Measurements from ENCODE around the gene HMCN2. TPM values are rescaled to one million over a fixed set of nuclear protein-coding genes. Genes with fewer than 3 reads are reported as not detected.
"Not testable (repeated sequence)": the region's sequence is repeated elsewhere in the genome, so short reads cannot be mapped to it uniquely, and the experiment has no call there.

Gene HMCN2
- total RNA-seq, 1 donor from 2014 or later: not detected

DNA sequence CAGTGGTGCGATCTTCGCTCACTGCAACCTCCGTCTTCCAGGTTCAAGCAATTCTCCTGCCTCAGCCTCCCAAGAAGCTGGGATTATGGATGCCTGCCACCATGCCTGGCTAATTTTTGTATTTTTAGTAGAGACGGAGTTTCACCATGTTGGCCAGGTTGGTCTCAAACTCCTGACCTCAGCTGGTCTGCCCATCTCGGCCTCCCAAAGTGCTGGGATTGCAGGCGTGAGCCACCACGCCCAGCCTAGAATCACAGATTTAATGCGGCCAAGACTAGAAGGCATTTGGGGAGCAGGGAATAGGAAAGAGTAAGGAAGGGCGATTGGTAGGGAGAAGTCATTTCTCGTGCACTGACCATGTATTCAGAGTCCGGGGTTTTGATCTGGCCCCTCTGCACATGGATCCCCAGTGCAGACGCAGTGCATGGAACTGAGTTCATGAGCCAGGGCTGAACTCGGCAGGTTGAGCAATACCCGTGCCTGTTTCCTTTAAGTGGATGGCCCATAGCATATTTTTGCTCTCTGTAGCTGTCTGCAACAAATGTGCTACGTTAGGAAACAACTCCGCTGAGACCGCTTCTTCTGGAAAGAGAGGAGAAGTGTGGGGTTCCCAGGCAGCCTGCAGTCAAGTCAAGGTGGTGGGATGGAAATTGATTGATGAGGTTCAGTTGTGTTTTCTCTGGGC, 3.4 kb upstream of the HMCN2 start:
- Mint-ChIP-seq H3K4me1 (ENCODE audit: low read depth) (no peaks in the 10 kb centered on the region), H3K27me3 (ENCODE audit: insufficient read depth) (peaks cover 54% of the 10 kb centered on the region), H3K4me3 (no peak overlapping the region), H3K9me3 (no peaks in the 10 kb centered on the region), H3K36me3 (ENCODE audit: low read depth) (no peaks in the 10 kb centered on the region), H3K27ac (no peak overlapping the region)
- no peak for DNase-seq (ENCODE audit: low spot score)
- intact Hi-C loops (cut with micrococcal nuclease): no loop called here

DNA sequence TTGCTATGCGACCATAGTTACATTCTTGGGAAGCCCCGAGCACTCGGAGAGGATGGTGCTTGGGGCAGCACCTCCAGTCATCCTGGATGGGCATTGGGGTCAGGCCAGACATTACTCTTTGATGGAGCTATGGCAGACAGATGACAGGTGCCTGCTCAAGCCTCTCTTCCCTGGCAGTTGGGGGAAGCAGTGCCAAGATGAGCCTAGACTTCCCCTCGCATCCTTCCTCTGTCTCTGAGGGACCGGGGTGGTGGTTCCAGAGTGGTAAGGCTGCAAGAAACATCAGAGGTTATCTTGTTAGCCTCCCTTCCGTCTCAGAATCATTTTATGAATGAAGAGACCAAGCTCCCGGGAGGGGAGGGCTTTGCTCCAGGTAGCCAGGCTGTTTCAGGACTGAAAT, 2.8 kb upstream of the HMCN2 start:
- no peak overlapping the region for H3K27ac Mint-ChIP-seq
- intact Hi-C loops (cut with micrococcal nuclease): no loop called here
- peaks cover 57% of the 10 kb centered on the region for H3K27me3 Mint-ChIP-seq (ENCODE audit: insufficient read depth)
- DNase-seq (ENCODE audit: low spot score): no peak
- no peak overlapping the region for H3K4me3 Mint-ChIP-seq
- no peaks in the 10 kb centered on the region for H3K36me3 Mint-ChIP-seq (ENCODE audit: low read depth)
- no peaks in the 10 kb centered on the region for H3K9me3 Mint-ChIP-seq
- no peaks in the 10 kb centered on the region for H3K4me1 Mint-ChIP-seq (ENCODE audit: low read depth)

DNA sequence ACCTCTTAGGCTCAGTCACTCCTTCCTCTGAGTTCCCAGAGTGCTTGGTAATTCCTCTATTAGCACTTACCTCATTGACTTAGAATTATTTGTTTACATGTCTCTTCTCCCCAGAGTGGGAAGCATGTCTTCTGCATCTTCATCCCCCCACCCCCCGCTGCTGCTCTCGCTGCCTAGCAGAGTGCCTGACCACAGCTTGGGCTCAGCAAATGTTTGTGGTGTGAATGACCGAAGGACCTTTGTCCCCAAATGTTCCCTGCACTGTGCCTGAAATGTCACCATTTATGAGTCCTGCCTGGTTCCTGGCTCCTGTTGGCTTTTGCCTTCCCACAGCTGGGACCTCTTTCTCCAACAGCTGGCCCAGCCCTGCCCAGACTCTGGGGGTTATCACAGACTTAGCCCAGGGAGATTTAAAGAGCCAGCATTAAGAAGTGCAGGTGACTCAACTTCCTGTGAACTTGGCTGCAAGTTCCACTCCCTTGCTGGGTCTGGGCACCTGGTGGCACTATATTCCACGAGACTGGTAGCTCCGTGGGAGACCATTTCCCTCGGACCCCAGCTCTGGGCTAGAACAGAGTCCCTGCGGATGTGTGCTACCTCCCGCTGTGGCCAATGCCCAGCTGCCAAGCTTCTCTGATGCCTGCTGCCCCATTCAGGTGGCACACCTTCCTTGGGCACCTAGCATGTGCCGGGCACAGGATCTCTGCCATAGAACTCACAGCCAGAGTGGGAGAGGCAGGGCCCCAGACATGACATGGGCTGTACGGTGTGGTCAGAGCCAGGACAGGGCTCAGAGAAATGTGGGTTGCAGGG, 1.8 kb upstream of the HMCN2 start:
- intact Hi-C loops (cut with micrococcal nuclease): no loop called here
- peaks cover 59% of the 10 kb centered on the region for H3K27me3 Mint-ChIP-seq (ENCODE audit: insufficient read depth)

DNA sequence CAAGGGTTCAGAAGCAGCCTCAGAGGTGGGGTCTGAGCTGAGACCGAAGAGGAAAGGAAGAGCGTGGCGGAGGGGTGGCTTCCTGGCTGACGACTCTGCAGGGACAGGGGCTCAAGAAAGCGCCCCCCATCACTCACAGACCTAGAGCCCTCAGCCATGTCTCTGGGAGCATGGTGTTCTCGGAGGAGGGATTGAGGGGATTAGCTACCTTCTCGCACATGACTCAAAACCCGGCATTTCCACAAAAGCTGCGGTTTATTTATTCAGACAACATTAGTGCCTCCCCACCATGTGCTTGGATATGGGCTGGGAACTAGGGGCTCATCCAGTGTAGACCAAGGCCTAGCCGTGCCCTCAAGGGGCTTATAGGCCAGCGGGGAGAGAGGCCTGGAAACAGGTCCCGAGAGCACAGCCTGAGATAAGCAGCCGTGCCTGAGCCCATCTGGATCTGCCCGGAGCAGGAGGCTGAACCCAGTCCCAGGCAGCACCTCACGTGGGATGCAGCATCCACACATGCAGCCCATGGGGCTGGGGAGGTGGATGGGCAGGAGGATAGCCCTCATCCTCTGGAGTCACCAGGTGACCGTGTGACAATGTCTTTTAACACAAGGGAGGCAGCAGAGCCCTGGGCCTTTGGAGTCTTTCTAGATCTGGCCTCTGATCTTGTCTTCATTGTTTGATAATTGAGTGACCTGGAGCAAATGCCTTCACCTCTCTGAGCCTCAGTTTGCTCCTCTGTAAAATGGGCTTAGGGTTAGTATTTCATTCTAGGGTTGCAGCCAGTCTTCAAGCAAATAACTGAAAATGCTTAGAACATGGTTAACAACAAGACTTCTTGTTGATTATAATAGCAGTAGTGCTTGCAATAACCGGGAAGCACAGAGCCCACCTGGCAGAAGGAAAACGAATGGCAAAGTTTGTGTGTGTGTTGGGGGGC, 878 bp upstream of the HMCN2 start:
- H3K9me3 Mint-ChIP-seq: no peaks in the 10 kb centered on the region
- peaks cover 57% of the 10 kb centered on the region for H3K27me3 Mint-ChIP-seq (ENCODE audit: insufficient read depth)
- no peaks in the 10 kb centered on the region for H3K36me3 Mint-ChIP-seq (ENCODE audit: low read depth)
- DNase-seq (ENCODE audit: low spot score): no peak
- H3K27ac Mint-ChIP-seq: no peak overlapping the region
- H3K4me3 Mint-ChIP-seq: no peak overlapping the region
- H3K4me1 Mint-ChIP-seq (ENCODE audit: low read depth): no peaks in the 10 kb centered on the region
- intact Hi-C loops (cut with micrococcal nuclease): no loop called here

More for the DNA sequence above, 1.8 kb upstream of the HMCN2 start:
- no peak overlapping the region for H3K27ac Mint-ChIP-seq
- H3K4me3 Mint-ChIP-seq: no peak overlapping the region
- no peaks in the 10 kb centered on the region for H3K9me3 Mint-ChIP-seq
- H3K4me1 Mint-ChIP-seq (ENCODE audit: low read depth): no peaks in the 10 kb centered on the region
- no peak for DNase-seq (ENCODE audit: low spot score)
- H3K36me3 Mint-ChIP-seq (ENCODE audit: low read depth): no peaks in the 10 kb centered on the region

DNA sequence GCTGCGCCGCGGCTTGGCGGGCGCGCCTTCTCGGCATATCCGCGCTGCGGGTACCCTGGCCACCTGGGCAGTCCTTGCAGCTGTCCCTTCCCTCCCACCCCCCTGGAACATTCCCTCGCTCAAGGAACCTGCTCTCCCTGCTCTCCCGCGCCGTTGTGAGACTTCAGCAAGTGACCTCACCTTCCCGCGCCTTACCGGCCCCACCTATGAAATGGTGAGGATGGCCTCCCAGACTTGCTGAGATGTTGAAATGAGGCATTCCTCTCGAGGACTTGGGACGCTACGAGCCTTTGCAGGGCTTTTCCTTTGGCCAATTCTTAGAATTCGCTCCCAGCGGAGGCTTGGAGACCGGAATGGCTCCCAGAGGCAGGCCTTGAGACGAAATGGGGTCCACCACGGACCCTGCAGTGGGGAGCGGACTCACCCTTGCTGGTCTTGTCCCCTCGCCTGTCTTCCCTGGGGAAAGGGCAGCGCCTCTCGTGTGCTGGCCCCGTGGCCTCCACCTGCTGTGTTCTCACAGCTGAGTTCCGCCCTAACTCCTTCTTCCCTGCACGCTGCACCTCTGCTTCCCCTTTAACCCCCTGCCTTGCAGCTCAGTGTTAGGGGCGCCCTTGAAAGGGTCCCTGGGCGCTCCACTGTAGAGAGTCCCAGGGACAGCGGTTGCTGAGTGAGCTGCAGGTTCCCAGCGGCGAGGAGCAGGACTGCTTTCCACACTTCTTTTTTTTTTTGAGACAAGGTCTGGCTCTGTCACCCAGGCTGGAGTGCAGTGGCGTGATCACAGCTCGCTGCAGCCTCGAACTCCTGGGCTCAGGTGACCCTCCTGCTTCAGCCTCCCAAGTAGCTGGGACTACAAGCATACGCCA, 907 bp downstream of the HMCN2 start:
- Mint-ChIP-seq H3K36me3 (ENCODE audit: low read depth) (no peaks in the 10 kb centered on the region), H3K27me3 (ENCODE audit: insufficient read depth) (peaks cover 51% of the 10 kb centered on the region), H3K4me3 (no peak overlapping the region), H3K27ac (no peak overlapping the region), H3K4me1 (ENCODE audit: low read depth) (no peaks in the 10 kb centered on the region), H3K9me3 (no peaks in the 10 kb centered on the region)
- intact Hi-C loops (cut with micrococcal nuclease): no loop called here
- DNase-seq (ENCODE audit: low spot score): no peak

DNA sequence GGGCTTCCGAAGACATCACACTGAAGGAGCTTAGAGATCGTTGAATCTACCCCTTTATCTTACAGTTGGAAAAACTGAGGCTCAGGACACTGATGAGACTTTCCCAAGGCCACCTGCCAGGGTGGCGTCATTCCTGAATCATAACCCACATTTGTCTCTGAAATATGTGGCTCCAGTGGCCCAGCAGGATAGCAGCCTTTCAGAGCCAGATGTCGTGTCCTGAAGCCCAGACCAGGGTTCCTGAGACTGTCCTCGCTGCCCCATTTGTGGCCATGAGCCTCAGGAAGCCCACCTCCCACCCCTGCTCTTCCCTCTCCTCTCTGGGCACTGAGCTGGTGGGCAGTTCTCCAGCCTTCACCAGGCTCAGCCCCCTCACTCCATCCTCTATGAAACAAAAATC, 2.4 kb downstream of the HMCN2 start:
- Mint-ChIP-seq H3K27me3 (ENCODE audit: insufficient read depth) (peaks cover 48% of the 10 kb centered on the region), H3K4me1 (ENCODE audit: low read depth) (no peaks in the 10 kb centered on the region), H3K4me3 (no peak overlapping the region), H3K9me3 (no peaks in the 10 kb centered on the region), H3K36me3 (ENCODE audit: low read depth) (no peaks in the 10 kb centered on the region), H3K27ac (no peak overlapping the region)
- DNase-seq (ENCODE audit: low spot score): no peak
- intact Hi-C loops (cut with micrococcal nuclease): no loop called here

DNA sequence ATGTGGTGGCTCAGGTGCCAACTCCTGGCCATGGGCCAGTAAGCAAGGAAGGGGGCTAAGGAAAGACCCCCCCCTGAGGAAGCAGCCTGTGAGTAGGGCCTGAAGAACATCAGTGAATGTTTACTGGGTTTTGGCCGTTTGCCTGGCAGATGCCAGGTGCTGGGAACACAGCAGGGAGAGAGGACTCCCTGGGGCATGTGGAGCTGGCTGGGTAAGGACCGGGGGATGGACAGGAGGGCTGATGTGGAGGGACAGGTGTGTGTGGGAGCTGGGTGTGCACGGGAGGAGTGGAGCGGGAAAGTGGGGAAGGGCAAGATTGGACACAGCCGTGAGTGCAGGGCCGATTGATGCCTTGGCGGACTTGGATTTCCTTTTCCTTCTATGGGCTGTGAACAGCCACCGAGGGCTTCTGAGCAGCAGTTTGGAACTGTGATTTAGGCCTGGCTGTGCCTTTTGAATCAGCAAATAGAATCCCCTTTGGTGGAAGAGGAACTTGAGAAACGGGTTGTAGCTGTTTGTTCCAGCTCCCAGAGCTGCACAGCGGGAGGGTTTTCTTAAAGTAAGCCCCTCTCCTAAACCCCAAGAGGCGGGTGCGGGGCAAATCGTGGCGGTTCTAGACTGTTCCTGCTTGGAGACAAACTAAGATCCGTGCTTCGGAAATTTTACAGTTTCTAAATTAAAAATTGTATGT, 3.1 kb downstream of the HMCN2 start:
- no peak overlapping the region for H3K27ac Mint-ChIP-seq
- DNase-seq (ENCODE audit: low spot score): no peak
- H3K36me3 Mint-ChIP-seq (ENCODE audit: low read depth): no peaks in the 10 kb centered on the region
- H3K4me3 Mint-ChIP-seq: no peak overlapping the region
- intact Hi-C loops (cut with micrococcal nuclease): no loop called here
- H3K27me3 Mint-ChIP-seq (ENCODE audit: insufficient read depth): peaks cover 42% of the 10 kb centered on the region
- H3K9me3 Mint-ChIP-seq: no peaks in the 10 kb centered on the region
- H3K4me1 Mint-ChIP-seq (ENCODE audit: low read depth): no peaks in the 10 kb centered on the region

DNA sequence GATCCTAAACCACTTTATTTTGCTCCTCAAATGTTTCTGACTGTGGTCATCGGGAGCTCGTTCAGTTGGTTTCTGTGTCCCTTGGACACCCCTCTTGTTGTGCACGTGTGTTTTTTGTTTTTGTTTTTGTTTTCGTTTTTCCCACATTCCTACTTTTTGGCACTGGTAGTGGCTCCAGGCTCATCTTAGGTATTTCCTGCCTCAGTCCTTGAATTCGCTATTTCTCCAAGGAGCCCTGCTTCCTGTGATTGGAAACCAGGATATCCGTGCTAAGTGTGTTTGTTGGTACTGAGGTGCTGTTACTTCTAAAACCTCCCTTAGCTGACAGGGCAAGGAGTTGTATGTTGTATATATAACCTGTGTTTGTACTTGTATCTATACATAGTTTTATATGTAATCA, 5.9 kb downstream of the HMCN2 start:
- DNase-seq (ENCODE audit: low spot score): no peak
- H3K36me3 Mint-ChIP-seq (ENCODE audit: low read depth): no peaks in the 10 kb centered on the region
- intact Hi-C loops (cut with micrococcal nuclease): no loop called here
- no peak overlapping the region for H3K27ac Mint-ChIP-seq
- H3K9me3 Mint-ChIP-seq: no peaks in the 10 kb centered on the region
- peaks cover 21% of the 10 kb centered on the region for H3K27me3 Mint-ChIP-seq (ENCODE audit: insufficient read depth)
- no peaks in the 10 kb centered on the region for H3K4me1 Mint-ChIP-seq (ENCODE audit: low read depth)
- H3K4me3 Mint-ChIP-seq: no peak overlapping the region

DNA sequence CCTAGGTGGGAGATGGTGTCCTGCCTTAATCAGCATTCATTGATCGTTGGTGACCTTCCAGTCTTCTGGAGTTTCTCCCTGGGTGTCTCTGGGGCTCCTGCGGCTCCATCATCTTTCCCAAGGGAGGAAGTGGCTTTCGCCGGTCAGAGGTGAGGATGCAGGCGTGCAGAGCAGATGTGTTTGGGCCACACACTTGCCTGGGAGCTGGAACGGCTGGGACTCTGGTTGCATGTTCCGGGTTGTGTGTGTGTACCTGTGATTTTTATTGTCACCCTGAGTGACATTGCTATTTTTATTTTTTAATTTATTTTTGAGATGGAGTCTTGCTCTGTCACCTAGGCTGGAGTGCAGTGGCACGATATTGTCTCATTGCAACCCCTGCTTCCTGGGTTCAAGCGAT, 9.6 kb downstream of the HMCN2 start:
- no peak for DNase-seq (ENCODE audit: low spot score)
- Mint-ChIP-seq H3K9me3 (no peaks in the 10 kb centered on the region), H3K4me1 (ENCODE audit: low read depth) (no peaks in the 10 kb centered on the region), H3K36me3 (ENCODE audit: low read depth) (no peaks in the 10 kb centered on the region), H3K27me3 (ENCODE audit: insufficient read depth) (peaks cover 3% of the 10 kb centered on the region), H3K27ac (no peak overlapping the region), H3K4me3 (no peak overlapping the region)
- intact Hi-C loops (cut with micrococcal nuclease): no loop called here

DNA sequence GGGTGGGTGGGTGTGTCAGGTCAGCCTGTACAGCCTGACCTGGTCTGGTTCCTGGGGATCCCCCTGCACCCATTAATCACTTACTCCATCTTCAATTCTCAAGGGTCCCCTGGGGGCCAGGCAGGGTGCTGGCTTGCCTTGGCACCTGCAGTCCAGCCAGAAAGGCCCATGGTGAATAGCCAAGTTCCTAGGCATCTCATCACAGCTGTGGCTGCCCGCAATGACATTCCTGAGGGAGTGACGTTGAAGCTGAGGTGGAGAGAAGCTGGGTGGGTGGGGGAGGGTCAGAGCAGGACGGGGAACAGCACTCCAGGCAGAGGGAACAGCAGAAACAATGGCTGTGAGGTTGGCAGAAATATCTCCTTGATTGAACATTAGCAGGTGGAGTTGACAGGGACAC, 10.6 kb downstream of the HMCN2 start:
- no peaks in the 10 kb centered on the region for H3K9me3 Mint-ChIP-seq
- intact Hi-C loops (cut with micrococcal nuclease): no loop called here
- no peak overlapping the region for H3K4me3 Mint-ChIP-seq

DNA sequence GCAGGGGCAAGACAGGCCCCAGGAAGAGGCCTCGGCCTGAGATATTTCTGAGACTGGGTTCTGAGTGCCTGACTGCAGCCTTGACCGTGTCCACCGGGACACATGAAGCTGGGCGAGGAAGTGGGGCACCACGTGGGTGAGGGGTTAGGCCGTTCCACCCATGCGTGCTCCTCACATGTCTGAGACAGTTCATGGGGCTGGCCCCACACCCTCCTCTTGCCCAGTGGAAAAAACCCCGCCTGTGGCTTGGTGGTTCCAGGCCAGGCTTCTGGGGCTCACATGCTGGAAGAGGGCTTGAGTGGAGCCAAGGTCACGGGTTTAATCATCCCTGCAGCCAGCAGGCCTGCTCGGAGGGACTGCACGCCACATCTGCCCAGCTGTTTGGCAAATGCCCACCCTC, 11.4 kb downstream of the HMCN2 start:
- Mint-ChIP-seq H3K27ac (no peak overlapping the region), H3K27me3 (ENCODE audit: insufficient read depth) (peaks cover 3% of the 10 kb centered on the region), H3K36me3 (ENCODE audit: low read depth) (no peaks in the 10 kb centered on the region), H3K9me3 (no peaks in the 10 kb centered on the region), H3K4me3 (no peak overlapping the region), H3K4me1 (ENCODE audit: low read depth) (no peaks in the 10 kb centered on the region)
- DNase-seq (ENCODE audit: low spot score): no peak
- intact Hi-C loops (cut with micrococcal nuclease): no loop called here

More for the DNA sequence above, 10.6 kb downstream of the HMCN2 start:
- Mint-ChIP-seq H3K27me3 (ENCODE audit: insufficient read depth) (peaks cover 3% of the 10 kb centered on the region), H3K4me1 (ENCODE audit: low read depth) (no peaks in the 10 kb centered on the region), H3K36me3 (ENCODE audit: low read depth) (no peaks in the 10 kb centered on the region), H3K27ac (no peak overlapping the region)
- no peak for DNase-seq (ENCODE audit: low spot score)

DNA sequence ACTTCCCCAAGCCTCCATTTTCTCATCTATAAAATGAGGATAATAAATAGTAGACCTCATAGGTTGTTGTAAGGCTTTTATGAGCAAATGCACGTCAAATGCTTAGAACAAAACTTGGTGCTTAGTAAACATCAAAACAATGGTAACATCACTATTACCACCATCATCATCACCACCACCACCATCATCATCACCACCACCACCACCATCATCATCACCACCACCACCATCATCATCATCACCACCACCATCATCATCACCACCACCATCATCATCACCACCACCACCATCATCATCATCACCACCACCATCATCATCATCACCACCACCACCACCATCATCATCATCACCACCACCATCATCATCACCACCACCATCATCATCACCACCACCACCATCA, 12.0 kb downstream of the HMCN2 start:
- H3K36me3 Mint-ChIP-seq (ENCODE audit: low read depth); H3K27ac Mint-ChIP-seq; DNase-seq (ENCODE audit: low spot score); H3K4me3 Mint-ChIP-seq; H3K9me3 Mint-ChIP-seq; H3K4me1 Mint-ChIP-seq (ENCODE audit: low read depth); H3K27me3 Mint-ChIP-seq (ENCODE audit: insufficient read depth); intact Hi-C loops (cut with micrococcal nuclease): not testable (repeated sequence)

Measured in activated T-helper 1 cell treated with anti-CD3 and anti-CD28 coated beads, Interleukin-12 subunit alpha, Interleukin-12 subunit beta, Interleukin-2, Interleukin-4 antibody, amounts not matched to agents 30 ng/mL and 10 ng/mL and 1 ng/mL, durations not matched to agents 14 hours and 24 hours and 36 hours (primary cell).